H1 (cell line): ENCODE measurements around the gene TGFB2. TPM values are rescaled to one million over a fixed set of nuclear protein-coding genes. Genes with fewer than 3 reads are reported as not detected.

Source experiments
- BRCA1 ChIP-seq: IDR thresholded peaks from 2 replicates; pipeline ENCODE4 v1.6.1; 2012; ENCODE audit warnings: low read depth, low read length, improper control_type of control experiment
- CREB1 ChIP-seq: IDR thresholded peaks from 2 replicates; pipeline ENCODE4 v1.6.1; 2012; ENCODE audit warnings: inconsistent platforms
- HDAC6 ChIP-seq: IDR thresholded peaks from one replicate; pipeline ENCODE4 v1.7.1; 2012; ENCODE audit warnings: low read depth, mild to moderate bottlenecking, inconsistent platforms, low read length, moderate library complexity
- POLR2A ChIP-seq, 2 experiments: IDR thresholded peaks; 1 replicate in 1 of 2; 2 replicates in 1 of 2; pipeline ENCODE4 v1.6.1; 2011; ENCODE audit warnings: low read depth in 2 of 2, low read length in 2 of 2, mild to moderate bottlenecking in 2 of 2; ENCODE audit errors: control extremely low read depth in 1 of 2
- SIX5 ChIP-seq: IDR thresholded peaks from 2 replicates; pipeline ENCODE4 v1.6.1; 2011; ENCODE audit warnings: mild to moderate bottlenecking, low read depth, low read length
- SRF ChIP-seq: IDR thresholded peaks from 2 replicates; pipeline ENCODE4 v1.6.1; 2011; ENCODE audit warnings: mild to moderate bottlenecking, low read depth, low read length, moderate library complexity
- ZNF274 ChIP-seq: IDR thresholded peaks from 2 replicates; pipeline ENCODE4 v1.7.0; 2012; ENCODE audit warnings: low read length, borderline replicate concordance; ENCODE audit errors: extremely low read depth
- polyA plus RNA-seq, 7 experiments: library from polyadenylated mRNA; depleted of rRNA in 3 of 7; stranded (reverse) in 5 of 7; unstranded in 2 of 7; fragments of >200 nt in 5 of 7; fragments of 200-250 nt in 2 of 7; gene quantifications; 1 replicate in 5 of 7; 2 replicates in 1 of 7; 4 replicates in 1 of 7; pipeline versions ENCODE4 v1.2.1 to v1.2.3, GENCODE V29; 2011 to 2013; ENCODE audit warnings: missing spikeins in 2 of 7, mixed read lengths in 2 of 7
- total RNA-seq: library from RNA; stranded (reverse); fragmentation: NEBNext Ultra II Directional; extraction: Animal tissue kit (Norgen Biotek cat#: 25700); gene quantifications from 2 replicates; pipeline ENCODE4 v1.2.1, GENCODE V29; 2021
- TF ChIP-seq, protein P1 (sequence below): IDR thresholded peaks from 2 replicates; pipeline ENCODE4 v1.6.1; 2011; ENCODE audit warnings: low read length, improper control_type of control experiment

TGFB2 gene
- total and polyA plus RNA-seq, 2 of the 8 experiments (the other 6 are each of a cell fraction or from before 2014, with no cell fraction given) = 0.26 to 0.84 TPM

GRCh38 chr1:218482683-218483082 lies 137.5 kb downstream of the TGFB2 start (continued):
- TF ChIP-seq CREB1 (no peak), SRF (no peak), BRCA1 (no peak), HDAC6 (no peak), SIX5 (no peak), POLR2A (IDR thresholded peaks at IDR 0.05; ENCODE audit: control extremely low read depth in 1 of 2, low read depth in 2 of 2, low read length in 2 of 2) (no peak), ZNF274 (no peak)
- TF ChIP-seq, protein P1, sequence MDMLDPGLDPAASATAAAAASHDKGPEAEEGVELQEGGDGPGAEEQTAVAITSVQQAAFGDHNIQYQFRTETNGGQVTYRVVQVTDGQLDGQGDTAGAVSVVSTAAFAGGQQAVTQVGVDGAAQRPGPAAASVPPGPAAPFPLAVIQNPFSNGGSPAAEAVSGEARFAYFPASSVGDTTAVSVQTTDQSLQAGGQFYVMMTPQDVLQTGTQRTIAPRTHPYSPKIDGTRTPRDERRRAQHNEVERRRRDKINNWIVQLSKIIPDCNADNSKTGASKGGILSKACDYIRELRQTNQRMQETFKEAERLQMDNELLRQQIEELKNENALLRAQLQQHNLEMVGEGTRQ = no peak
